Lung (tissue), 12 donors: Measurements from ENCODE around the gene PRLR. TPM values are rescaled to one million over a fixed set of nuclear protein-coding genes. Genes with fewer than 3 reads are reported as not detected.

Experiments used
- ATAC-seq: fragments of 200-7000 bp; cut with Tn5 transposase; one replicate; pipeline ENCODE4 v1.9.1; 2020; ENCODE audit warnings: moderate number of reproducible peaks; ENCODE audit not compliant: insufficient read depth, low FRiP score
- DNase-seq, 3 donors: peaks; one replicate each; pipeline ENCODE4 v3.0.0-alpha.2; 2013 to 2017
- H3K27ac ChIP-seq, 2 donors: one replicate each; pipeline ENCODE4 v1.5.1; 2013; ENCODE audit warnings: mild to moderate bottlenecking in 2 of 2, moderate library complexity in 2 of 2, control low read depth in 1 of 2, inconsistent platforms in 1 of 2, low read depth in 1 of 2, low read length in 1 of 2
- H3K27me3 ChIP-seq, 3 donors: one replicate each; pipeline ENCODE4 v1.5.1; 2013; ENCODE audit warnings: low read length in 2 of 3; ENCODE audit not compliant: control insufficient read depth in 3 of 3, insufficient read depth in 3 of 3
- H3K36me3 ChIP-seq, 4 donors: one replicate each; pipeline ENCODE4 v1.5.1; 2013; ENCODE audit warnings: low read length in 4 of 4, mild to moderate bottlenecking in 1 of 4, moderate library complexity in 1 of 4; ENCODE audit not compliant: control insufficient read depth in 4 of 4, insufficient read depth in 4 of 4
- H3K4me1 ChIP-seq, 5 donors: one replicate each; pipeline ENCODE4 v1.5.1; 2013; ENCODE audit warnings: low read length in 5 of 5, mild to moderate bottlenecking in 2 of 5, moderate library complexity in 1 of 5; ENCODE audit not compliant: control insufficient read depth in 5 of 5, insufficient read depth in 5 of 5
- H3K4me3 ChIP-seq: one replicate; pipeline ENCODE4 v1.5.1; 2013; ENCODE audit warnings: mild to moderate bottlenecking, control low read depth, moderate library complexity
- H3K9ac ChIP-seq, 2 donors: one replicate each; pipeline ENCODE4 v1.5.1; 2013; ENCODE audit warnings: low read length in 2 of 2, control low read depth in 1 of 2; ENCODE audit not compliant: insufficient read depth in 1 of 2
- H3K9me3 ChIP-seq, 4 donors: one replicate each; pipeline ENCODE4 v1.5.1; 2013; ENCODE audit warnings: low read length in 3 of 4, mild to moderate bottlenecking in 1 of 4, moderate library complexity in 1 of 4; ENCODE audit not compliant: control insufficient read depth in 4 of 4, insufficient read depth in 3 of 4
- WGBS, 2 donors: extraction: QIAGEN DNeasy Blood & Tissue Kit; methylation state at CpG; one replicate each; pipeline ENCODE4 v1.1.7; 2013; 5-methylcytosine and 5-hydroxymethylcytosine counted together
- polyA plus RNA-seq, 2 donors: library from polyadenylated mRNA; stranded (reverse); fragments of 200-250 nt; gene quantifications; one replicate each; pipeline ENCODE4 v1.2.1, GENCODE V29; 2013
- total RNA-seq, 2 donors: library from RNA; depleted of rRNA in 1 of 2; stranded (reverse); fragments of >200 nt in 1 of 2; gene quantifications; one replicate each; pipeline ENCODE4 v1.2.1, GENCODE V29; 2014 to 2021
- TF ChIP-seq, protein P1 (sequence below): IDR thresholded peaks from 2 replicates; pipeline ENCODE4 v1.5.1; 2012; ENCODE audit warnings: mild to moderate bottlenecking; ENCODE audit errors: control extremely low read depth, extremely low read depth
- donor health status: control.
- donor health status: control.
- donor health status: Bipolar disorder and iron deficiency.
- donor health status: healthy.
- donor health status: DM: yes; HTN: yes; CAD: no.

PRLR gene
- total and polyA plus RNA-seq, 4 donors = 0.02 to 3.4 (median 0.76) TPM

DNA sequence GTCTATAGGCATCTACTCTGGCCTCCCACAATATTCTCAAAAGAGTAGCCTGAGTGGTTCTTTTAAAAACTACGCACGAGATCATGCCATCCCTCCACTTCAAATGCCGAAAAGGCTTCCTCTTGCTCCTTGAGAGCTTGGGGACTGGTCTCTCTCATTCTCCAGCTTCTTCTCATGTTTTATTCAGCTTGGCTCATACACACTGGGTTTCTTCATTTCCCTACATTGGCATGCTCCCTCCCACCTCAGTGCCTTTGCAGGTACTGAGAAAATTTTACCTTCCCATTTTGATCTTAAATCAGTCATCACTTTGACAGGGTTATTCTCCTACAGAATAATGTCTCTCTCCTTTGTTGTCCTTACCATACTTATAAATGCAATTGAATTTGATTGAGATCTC, 20.4 kb downstream of the PRLR start:
- Histone ChIP-seq H3K4me3 (no peak overlapping the region), H3K27me3 (peaks cover 0 to 9% (median 0%) of the 10 kb centered on the region in 3 donors), H3K4me1 (no peaks in the 10 kb centered on the region), H3K9ac (no peak overlapping the region), H3K36me3 (no peaks in the 10 kb centered on the region), H3K9me3 (no peaks in the 10 kb centered on the region), H3K27ac (no peak overlapping the region)
- TF ChIP-seq, protein P1, sequence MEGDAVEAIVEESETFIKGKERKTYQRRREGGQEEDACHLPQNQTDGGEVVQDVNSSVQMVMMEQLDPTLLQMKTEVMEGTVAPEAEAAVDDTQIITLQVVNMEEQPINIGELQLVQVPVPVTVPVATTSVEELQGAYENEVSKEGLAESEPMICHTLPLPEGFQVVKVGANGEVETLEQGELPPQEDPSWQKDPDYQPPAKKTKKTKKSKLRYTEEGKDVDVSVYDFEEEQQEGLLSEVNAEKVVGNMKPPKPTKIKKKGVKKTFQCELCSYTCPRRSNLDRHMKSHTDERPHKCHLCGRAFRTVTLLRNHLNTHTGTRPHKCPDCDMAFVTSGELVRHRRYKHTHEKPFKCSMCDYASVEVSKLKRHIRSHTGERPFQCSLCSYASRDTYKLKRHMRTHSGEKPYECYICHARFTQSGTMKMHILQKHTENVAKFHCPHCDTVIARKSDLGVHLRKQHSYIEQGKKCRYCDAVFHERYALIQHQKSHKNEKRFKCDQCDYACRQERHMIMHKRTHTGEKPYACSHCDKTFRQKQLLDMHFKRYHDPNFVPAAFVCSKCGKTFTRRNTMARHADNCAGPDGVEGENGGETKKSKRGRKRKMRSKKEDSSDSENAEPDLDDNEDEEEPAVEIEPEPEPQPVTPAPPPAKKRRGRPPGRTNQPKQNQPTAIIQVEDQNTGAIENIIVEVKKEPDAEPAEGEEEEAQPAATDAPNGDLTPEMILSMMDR = no peak
- DNase-seq = no peak
- 96 to 97% methylated on average over 3 of the region's 3 CpGs for WGBS, 2 donors
- ATAC-seq = no peak

DNA sequence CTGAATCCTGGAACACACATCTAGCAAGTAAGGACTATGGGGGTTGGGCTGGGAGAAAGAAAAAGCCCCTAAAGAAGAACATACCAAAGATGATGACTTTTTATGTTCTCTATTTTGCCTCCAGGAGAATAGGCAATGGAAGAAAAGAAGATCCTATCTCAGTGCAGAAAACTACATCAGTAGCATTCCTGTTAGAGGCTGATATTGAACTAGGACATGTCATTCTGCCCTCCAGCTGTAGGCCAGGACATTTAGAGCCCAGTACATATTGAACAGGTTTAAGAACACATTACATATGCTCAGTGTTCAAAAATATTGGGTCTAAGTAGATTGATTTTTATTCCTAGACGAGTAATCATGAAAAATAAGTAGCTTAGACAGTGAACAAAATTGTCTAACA, 24.7 kb downstream of the PRLR start:
- ATAC-seq = no peak
- TF ChIP-seq, protein P1 = no peak

DNA sequence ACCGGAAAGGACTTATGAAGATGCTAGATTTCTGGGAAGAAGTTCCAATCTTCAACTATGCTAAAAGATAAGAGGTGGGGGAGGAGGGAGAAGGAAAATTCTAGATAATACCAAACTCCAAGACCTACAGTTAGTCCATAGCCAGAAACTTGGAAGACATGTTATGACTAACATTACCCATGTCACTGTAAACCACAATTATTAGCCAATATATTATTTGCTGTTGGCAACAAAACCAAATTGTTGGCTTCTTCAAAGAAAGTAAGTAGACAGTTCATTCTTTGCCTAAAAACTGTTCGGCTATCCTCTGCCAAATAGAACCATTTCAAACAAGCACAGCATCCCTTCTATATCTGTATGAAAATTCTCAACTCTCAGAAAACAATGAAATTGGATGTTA, 25.1 kb downstream of the PRLR start:
- Histone ChIP-seq H3K27ac (no peak overlapping the region), H3K4me1 (peaks cover 0 to under 1% (median 0%) of the 10 kb centered on the region in 5 donors), H3K36me3 (no peaks in the 10 kb centered on the region), H3K27me3 (peaks cover 0 to 9% (median 0%) of the 10 kb centered on the region in 3 donors), H3K9me3 (no peaks in the 10 kb centered on the region), H3K4me3 (no peak overlapping the region), H3K9ac (no peak overlapping the region)
- TF ChIP-seq, protein P1 = no peak
- DNase-seq (no peak), ATAC-seq (no peak)
- WGBS, 2 donors = 75 to 84% methylated on average over 2 of the region's 2 CpGs

More for the DNA sequence above, 24.7 kb downstream of the PRLR start:
- DNase-seq = no peak
- Histone ChIP-seq H3K36me3 (no peaks in the 10 kb centered on the region), H3K27me3 (peaks cover 0 to 9% (median 0%) of the 10 kb centered on the region in 3 donors), H3K27ac (no peak overlapping the region), H3K4me3 (no peak overlapping the region), H3K9ac (no peak overlapping the region), H3K9me3 (no peaks in the 10 kb centered on the region), H3K4me1 (no peaks in the 10 kb centered on the region)
- WGBS, 2 donors = 89 to 90% methylated on average over 1 of the region's 1 CpG

DNA sequence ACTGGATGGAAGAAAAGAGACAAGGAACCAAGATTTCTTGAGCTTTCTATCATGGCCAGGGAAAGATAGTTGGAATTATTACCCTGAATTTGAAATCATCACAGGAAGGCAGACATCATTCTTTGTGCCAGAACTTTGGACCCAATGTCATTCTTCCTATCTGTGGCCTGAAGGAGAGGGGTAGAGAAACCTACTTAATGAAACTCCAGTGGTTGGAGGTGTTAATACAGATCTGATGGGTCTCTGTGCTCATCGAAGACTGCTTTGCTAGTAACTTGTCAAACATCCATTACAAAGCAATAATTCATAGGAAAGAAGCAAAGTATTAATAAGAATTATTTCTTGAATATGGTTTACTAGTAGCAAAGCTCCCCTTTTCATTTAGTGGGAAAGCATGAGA, 26.9 kb downstream of the PRLR start:
- ATAC-seq = no peak
- DNase-seq = no peak

More for the DNA sequence above, 26.9 kb downstream of the PRLR start:
- peaks cover 0 to 9% (median 0%) of the 10 kb centered on the region in 3 donors for H3K27me3 ChIP-seq
- no peak overlapping the region for H3K4me3 ChIP-seq
- no peak overlapping the region for H3K9ac ChIP-seq
- no peaks in the 10 kb centered on the region for H3K36me3 ChIP-seq
- TF ChIP-seq, protein P1 = no peak
- H3K4me1 ChIP-seq = peaks cover 0 to 15% (median 3%) of the 10 kb centered on the region in 5 donors
- H3K27ac ChIP-seq = no peak overlapping the region
- 92 to 95% methylated on average over 1 of the region's 1 CpG for WGBS, 2 donors
- H3K9me3 ChIP-seq = no peaks in the 10 kb centered on the region
